GM18951 (cell line): ENCODE measurements around the gene KDM6A.
"Not testable (repeated sequence)": the region's sequence is repeated elsewhere in the genome, so short reads cannot be mapped to it uniquely, and the experiment has no call there.

Experiments
- POLR2A ChIP-seq: IDR thresholded peaks from 4 replicates; pipeline ENCODE4 v1.6.1; 2011; ENCODE audit warnings: mild to moderate bottlenecking; ENCODE audit not compliant: insufficient read length, insufficient read depth; ENCODE audit errors: extremely low read depth
- in situ Hi-C: fragments of 300-500 bp; cut with MboI; formaldehyde crosslinking; loops from one replicate; pipeline ENCODE4 v1.12.0; 2022; ENCODE audit warnings: low sequenced_read_pairs, mixed read lengths, inconsistent platforms; ENCODE audit not compliant: unreplicated experiment

KDM6A gene

DNA sequence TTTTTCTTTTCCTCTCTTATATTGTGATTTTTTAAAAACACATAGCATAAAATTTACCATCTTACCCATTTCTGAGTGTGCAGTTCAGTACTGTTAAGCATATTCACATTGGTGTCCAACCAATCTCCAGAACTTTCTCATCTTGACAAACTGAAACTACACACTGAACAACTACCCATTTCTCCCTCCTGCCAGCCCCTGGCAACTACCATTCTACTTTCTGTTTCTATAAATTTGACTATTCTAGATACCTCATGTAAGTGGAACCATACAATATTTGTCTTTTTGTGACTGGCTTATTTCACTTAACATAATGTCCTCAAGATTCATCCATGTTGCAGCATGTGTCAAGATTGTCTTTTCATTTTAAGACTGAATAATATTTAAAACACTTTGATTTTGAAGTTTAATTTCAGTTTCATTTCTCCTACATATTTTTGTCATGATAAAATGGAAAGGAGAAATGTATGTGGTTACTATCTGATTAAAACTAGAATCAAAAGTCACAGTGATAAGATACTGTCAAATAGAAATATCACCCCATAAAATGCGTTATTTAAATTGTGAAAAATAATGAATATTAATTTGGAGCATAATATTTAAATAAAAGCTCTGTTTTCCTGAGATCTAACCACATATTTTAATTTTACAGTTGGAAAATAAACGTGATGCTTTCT is 204.9 kb downstream of the KDM6A start:
- TF ChIP-seq POLR2A, result no peak
- in situ Hi-C loops, result no loop called here

- no peak for TF ChIP-seq POLR2A
- in situ Hi-C loops, result no loop called here
Observed at GRCh38 chrX:45083314-45083713, 210.3 kb downstream of the KDM6A start.

GRCh38 chrX:45110494-45110893 is 237.5 kb downstream of the KDM6A start:
- no peak for TF ChIP-seq POLR2A
- in situ Hi-C loops, result no loop called here

GRCh38 chrX:45126158-45126557 is 253.2 kb downstream of the KDM6A start:
- in situ Hi-C loops, result no loop called here
- TF ChIP-seq POLR2A, result no peak

DNA sequence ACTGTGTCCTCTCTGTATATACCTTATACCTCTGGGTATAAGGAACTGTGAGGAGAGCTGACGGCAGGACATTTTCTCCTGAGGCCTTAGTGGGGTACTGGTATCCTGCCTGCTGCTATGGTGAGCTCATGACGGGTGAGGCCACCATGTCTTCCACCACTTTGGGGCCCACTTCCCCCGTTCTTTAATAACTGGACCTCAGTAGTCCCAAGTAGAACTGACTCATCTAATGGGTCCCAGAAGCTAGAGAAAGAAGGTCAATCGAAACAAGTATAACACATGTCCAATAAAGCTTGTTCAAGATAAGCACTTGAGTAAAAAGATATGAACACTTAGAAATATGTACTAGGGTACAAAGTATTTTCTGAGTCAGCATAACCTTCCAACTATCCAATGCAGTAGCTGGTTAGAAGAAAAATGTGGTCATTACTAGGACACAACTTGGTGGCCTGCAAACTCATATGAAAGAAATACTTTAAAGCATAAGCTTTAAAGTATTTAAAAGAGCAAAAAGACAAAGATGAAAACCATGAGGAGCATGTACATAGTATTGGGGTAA is 256.0 kb downstream of the KDM6A start:
- no peak for TF ChIP-seq POLR2A

DNA sequence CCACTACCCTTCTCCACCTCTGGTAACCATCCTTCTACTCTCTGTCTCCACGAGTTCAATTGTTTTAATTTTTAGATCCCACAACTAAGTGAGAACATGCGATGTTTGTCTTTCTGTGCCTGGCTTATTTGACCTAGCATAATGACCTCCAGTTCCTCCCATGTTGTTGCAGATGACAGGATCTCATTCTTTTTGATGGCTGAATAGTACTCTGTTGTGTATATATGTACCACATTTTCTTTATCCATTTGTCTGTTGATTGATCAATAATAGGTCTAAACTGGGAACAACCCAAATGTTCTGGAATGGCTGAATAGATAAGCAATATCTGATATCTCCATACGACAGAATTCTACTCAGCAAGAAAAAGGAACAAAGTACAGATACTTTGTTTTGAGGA is 260.5 kb downstream of the KDM6A start:
- in situ Hi-C loops, result no loop called here
- TF ChIP-seq POLR2A, result no peak

More for the DNA sequence above, 256.0 kb downstream of the KDM6A start:
- in situ Hi-C loops, result no loop called here

- no peak for TF ChIP-seq POLR2A
- in situ Hi-C loops, result no loop called here
Observed at GRCh38 chrX:45134315-45134731, 261.3 kb downstream of the KDM6A start.

GRCh38 chrX:45134775-45135174 is 261.8 kb downstream of the KDM6A start:
- in situ Hi-C loops, result no loop called here
- TF ChIP-seq POLR2A, result no peak

- in situ Hi-C loops, result not testable (repeated sequence)
Observed at GRCh38 chrX:45135391-45136075, 262.5 kb downstream of the KDM6A start.

- TF ChIP-seq POLR2A, result no peak
- in situ Hi-C loops, result no loop called here
Observed at GRCh38 chrX:45137531-45137930, 264.5 kb downstream of the KDM6A start.

GRCh38 chrX:45138525-45138924 is 265.5 kb downstream of the KDM6A start:
- in situ Hi-C loops, result no loop called here
- TF ChIP-seq POLR2A, result no peak

- in situ Hi-C loops, result no loop called here
- no peak for TF ChIP-seq POLR2A
Observed at GRCh38 chrX:45140812-45141211, 267.8 kb downstream of the KDM6A start.

DNA sequence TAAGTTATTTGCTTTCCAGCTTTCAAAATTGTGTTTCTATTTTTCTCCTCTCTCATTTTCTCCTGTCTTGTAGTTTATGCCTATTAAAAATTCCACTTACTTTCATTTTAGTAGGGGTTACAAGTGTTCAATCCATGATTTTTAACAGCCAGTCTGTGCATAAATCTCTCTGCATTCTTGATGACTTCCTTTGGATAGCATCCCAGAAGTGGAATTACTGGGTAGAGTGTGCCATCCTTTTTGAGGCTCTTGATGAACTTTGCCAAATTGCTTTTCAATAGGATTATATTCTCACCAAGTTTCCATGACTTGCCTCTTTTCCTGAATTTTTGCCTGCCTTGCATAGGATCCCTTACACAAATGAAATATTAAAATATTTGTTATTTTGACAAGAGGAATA is 269.2 kb downstream of the KDM6A start:
- no peak for TF ChIP-seq POLR2A
- in situ Hi-C loops, result no loop called here

- in situ Hi-C loops, result no loop called here
- no peak for TF ChIP-seq POLR2A
Observed at GRCh38 chrX:45143455-45143854, 270.5 kb downstream of the KDM6A start.
